GM21515 (cell line): ENCODE results near the gene SCLT1.

ENCODE experiments used
- ATAC-seq: cut with Tn5 transposase; IDR thresholded peaks from one replicate; pipeline ENCODE4 v1.9.1; 2021; ENCODE audit not compliant: unreplicated experiment

Gene SCLT1

DNA sequence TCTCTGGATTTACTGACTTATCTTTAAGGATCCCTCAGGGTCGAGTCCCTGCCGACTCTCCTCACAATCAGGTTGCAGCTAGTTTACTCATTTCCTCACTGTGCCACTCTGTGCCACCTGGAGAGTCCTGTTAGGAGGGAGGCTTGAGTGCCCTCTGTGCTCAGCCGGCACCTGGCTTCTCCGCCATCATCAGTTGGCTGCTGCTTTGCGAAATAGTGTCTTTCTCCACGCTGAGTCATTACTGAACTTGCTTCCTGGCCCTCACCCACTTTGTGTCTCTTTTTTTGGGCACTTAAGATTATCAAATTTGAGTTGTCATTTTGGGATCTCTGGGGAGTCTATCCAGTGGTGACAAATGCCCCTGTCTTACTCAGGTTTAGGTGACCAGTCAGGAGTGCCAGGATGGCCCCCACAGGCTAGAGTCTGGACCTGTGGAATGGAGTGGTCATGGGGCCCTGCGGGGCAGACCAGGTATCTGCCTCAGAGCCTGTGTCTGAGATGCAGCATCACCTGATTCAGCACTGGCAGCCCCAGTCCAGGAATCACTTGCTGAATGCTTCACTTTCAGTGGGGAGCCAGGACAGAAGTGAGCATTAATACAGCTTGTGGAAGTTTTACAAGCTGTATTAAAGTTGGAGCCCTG lies 246.1 kb downstream of the SCLT1 start:
- no peak for ATAC-seq

DNA sequence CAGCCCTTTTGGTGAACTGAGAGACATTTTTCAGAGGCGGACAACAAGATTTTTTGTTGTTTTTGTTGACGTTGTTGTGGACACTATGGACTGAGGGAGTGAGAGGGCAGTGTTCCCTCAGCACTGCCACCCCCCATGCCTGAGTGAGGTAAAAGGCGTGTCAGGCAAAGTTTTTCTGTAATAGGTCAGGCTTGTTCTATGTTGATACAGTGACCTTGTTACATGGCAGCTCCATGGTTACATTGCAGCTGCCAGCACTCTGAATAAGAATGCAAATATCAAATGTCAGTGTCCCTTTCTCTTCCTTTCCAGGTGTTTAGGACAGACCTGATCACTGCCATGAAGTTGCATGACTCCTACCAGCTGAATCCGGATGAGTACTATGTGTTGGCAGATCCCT lies 247.3 kb downstream of the SCLT1 start:
- no peak for ATAC-seq

DNA sequence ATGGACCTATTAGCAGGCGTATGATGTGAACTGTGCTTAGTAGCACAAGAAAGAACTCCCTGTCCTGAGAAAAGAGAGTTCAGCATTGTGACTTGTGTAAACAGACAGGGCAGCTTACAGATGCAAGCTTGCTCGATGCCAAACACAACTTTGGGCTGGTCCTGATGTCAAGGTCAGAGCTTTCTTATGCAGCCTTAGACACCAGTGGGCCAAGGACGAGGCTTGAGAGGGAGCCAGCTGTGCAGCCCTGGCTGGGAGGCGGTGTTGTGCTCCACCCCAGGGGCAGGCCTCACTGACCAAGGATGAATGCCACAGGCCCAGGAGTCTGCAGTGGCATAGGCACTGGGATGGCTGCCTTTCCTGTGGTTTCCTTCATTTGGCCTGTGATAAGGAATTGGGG lies 248.4 kb downstream of the SCLT1 start:
- ATAC-seq = no peak

DNA sequence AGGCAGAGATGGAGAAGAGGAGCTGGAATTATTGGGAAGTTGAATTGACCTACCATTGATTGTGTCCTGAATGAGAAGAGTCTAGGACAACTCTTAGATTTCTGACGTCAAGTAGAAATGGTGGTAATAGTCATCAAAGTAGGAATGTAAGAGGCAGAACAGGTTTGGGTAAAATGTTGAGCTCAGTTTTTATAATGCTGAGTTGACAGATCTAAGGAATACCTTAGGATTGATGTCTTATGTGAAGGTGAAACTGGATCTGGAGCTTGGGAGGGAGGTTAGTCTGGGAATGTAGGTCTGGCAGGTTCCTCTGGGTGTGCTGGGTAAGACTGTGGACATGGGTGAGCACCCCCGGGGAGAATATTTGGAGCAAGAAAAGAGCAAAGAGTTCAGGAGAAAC lies 251.9 kb downstream of the SCLT1 start:
- no peak for ATAC-seq

DNA sequence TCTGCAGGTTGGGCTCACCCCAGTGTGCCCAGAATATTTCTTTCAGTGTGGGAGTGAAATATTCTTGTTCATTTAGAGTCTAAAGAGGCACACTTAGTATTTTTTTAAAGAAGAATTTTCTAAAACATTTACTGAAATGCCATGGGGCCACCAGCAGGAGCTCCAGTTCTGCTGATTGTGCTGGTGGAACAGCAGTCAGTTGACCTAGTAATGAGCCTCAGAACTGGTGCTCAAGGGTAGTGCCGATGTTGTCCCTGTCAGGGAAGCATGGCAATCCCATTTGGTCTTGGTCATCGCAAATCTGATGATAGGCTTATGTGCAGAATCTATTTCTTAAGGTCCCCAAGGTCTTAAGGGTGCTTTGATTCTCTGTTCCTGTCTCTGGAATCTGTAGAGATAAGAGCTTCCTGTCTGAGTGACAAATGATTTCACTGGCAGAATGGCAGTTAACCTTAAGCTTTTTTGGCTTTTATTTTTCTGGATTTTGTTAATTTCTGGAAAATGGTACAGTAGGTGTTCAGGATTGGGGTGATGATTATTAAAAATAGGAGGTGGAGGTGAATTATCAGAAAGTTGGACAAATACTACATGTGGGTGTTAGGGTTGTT lies 252.5 kb downstream of the SCLT1 start:
- ATAC-seq = no peak

DNA sequence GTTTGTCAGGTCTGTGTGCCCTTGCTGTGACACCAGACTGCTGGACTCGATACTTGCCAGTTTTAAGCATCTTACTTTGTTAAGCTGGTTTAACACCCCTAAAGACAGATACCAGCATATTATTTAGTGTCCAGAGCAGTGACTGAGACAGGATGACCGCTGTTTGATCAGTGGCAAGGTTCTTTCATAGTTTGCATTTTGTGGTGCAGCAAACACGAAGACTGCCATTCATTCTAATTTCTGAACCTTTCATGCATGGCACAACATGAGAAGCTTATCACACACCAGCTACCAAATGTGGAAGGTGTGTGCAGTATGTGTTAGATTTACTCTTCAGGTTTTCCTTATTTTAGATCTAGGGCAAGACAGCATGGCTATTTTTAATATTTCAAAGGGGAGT lies 255.7 kb downstream of the SCLT1 start:
- ATAC-seq = no peak

DNA sequence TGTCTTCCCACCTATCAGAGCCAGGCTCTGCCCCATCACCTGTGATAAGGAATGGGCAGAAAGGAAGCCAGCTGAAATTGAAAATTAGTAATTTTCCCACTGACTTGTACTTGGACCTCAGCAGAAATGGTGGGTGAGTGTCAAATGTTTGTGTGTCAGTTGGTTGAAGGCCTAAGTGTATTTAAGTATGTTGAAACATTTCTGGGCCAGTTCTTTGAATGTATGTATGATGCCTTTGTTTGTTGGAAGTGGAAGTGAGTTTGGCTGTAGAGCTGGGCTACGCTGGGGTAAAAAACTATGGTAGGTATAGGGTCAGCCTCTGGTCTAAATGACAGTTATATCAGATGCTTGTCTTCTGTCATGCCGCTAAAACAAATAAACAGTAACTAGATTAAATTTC lies 256.1 kb downstream of the SCLT1 start:
- no peak for ATAC-seq

DNA sequence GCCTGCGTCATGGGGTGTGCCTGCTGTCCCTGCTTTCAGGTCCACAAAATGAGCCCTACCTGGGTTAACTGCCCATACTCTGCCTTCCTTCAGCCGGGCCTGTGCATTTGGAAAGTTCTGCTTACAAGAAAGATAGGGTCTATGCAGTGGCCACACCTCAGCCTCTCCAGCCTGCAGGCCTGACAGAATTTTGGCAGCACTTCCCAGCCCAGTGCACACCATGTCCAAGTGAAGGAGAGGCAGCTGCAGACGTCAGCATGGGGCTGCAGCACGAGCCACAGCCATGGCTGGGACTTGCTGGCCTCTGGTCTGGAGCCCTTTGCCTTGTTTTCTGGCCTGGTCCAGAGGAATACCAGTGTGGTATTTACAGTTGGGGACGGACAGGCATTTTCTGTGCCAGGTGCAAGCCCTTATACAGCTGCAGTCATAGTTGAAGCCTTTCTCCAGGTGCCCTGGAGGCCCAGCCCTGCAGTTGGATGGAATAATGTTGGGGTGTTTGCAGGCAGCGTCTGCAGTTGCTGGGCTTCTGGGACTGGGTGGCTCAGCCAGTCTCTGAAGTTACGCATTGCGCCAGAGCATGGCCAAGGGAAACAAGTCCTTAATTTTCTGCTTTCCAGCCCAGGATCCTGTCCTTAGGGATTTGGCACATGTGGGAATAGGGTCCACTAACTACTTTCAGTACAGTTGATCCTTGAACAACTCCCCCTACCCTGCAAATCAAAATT lies 257.7 kb downstream of the SCLT1 start:
- no peak for ATAC-seq
